ENCODE data around the gene NEK7.

DNA sequence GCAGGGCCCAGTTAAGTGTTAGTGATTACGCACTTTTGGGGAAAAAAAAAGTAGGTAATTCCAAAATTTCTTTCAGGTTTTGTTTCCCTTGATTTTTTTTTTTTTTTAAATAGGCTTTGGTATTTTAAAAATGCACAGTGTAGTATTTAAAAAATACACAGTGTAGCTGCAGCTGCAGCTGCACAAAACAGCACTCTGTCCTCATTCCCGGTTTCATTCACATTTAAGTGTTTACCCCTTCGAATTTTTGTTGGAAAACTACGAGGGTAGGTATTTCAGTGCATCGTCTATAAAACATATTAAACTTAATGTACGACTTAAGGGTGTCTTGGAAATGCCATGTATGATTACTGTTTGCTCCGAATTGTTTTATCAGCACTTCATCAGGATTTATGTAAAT is 3.4 kb downstream of the NEK7 start:
- TF ChIP-seq EP300 (IDR thresholded peaks at IDR 0.05): no peak
- TF ChIP-seq, protein P1, sequence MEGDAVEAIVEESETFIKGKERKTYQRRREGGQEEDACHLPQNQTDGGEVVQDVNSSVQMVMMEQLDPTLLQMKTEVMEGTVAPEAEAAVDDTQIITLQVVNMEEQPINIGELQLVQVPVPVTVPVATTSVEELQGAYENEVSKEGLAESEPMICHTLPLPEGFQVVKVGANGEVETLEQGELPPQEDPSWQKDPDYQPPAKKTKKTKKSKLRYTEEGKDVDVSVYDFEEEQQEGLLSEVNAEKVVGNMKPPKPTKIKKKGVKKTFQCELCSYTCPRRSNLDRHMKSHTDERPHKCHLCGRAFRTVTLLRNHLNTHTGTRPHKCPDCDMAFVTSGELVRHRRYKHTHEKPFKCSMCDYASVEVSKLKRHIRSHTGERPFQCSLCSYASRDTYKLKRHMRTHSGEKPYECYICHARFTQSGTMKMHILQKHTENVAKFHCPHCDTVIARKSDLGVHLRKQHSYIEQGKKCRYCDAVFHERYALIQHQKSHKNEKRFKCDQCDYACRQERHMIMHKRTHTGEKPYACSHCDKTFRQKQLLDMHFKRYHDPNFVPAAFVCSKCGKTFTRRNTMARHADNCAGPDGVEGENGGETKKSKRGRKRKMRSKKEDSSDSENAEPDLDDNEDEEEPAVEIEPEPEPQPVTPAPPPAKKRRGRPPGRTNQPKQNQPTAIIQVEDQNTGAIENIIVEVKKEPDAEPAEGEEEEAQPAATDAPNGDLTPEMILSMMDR (IDR thresholded peaks at IDR 0.05): no peak

Data from ovary (tissue), 3 donors.